HEK293 (cell line): ENCODE data around the gene TNIK.

ENCODE experiments used
- ATF2 ChIP-seq: fragments of 450-650 bp; formaldehyde crosslinking; IDR thresholded peaks from 2 replicates; pipeline ENCODE4 v1.5.1; 2016; ENCODE audit warnings: missing biosample characterization, missing genetic modification characterization, low read depth
- CTCF ChIP-seq: fragments of 450-650 bp; formaldehyde crosslinking; IDR thresholded peaks from 2 replicates; pipeline ENCODE4 v1.5.1; 2016; ENCODE audit warnings: missing biosample characterization, missing genetic modification characterization
- FEZF1 ChIP-seq: fragments of 450-650 bp; formaldehyde crosslinking; IDR thresholded peaks from 2 replicates; pipeline ENCODE4 v1.5.1; 2016; ENCODE audit warnings: missing biosample characterization, missing genetic modification characterization
- HIC1 ChIP-seq: fragments of 450-650 bp; formaldehyde crosslinking; IDR thresholded peaks from 2 replicates; pipeline ENCODE4 v1.5.1; 2016; ENCODE audit warnings: missing biosample characterization, missing genetic modification characterization
- IKZF3 ChIP-seq: fragments of 450-650 bp; IDR thresholded peaks from 2 replicates; pipeline ENCODE4 v1.5.0; 2018; ENCODE audit warnings: missing biosample characterization, mild to moderate bottlenecking, missing genetic modification characterization, moderate library complexity
- MEIS1 ChIP-seq: sonication (generic); formaldehyde crosslinking; IDR thresholded peaks from 2 replicates; pipeline ENCODE4 v1.8.1; 2022; ENCODE audit warnings: missing genetic modification reagents, mild to moderate bottlenecking, borderline replicate concordance
- OSR2 ChIP-seq: fragments of 450-650 bp; formaldehyde crosslinking; IDR thresholded peaks from 2 replicates; pipeline ENCODE4 v1.5.1; 2016; ENCODE audit warnings: missing biosample characterization, missing genetic modification characterization
- PBX3 ChIP-seq: sonication (generic); formaldehyde crosslinking; IDR thresholded peaks from 2 replicates; pipeline ENCODE4 v1.8.1; 2022; ENCODE audit warnings: mild to moderate bottlenecking, moderate library complexity, missing genetic modification reagents
- PRDM6 ChIP-seq: fragments of 450-650 bp; formaldehyde crosslinking; IDR thresholded peaks from 2 replicates; pipeline ENCODE4 v1.5.1; 2017; ENCODE audit warnings: missing biosample characterization, missing genetic modification characterization
- SETDB1 ChIP-seq: IDR thresholded peaks from one replicate; pipeline ENCODE4 v1.6.1; 2017; ENCODE audit warnings: mild to moderate bottlenecking, low read length, moderate library complexity, mixed read lengths; ENCODE audit not compliant: insufficient read length
- SP2 ChIP-seq: fragments of 450-650 bp; formaldehyde crosslinking; IDR thresholded peaks from 2 replicates; pipeline ENCODE4 v1.5.1; 2016; ENCODE audit warnings: missing biosample characterization, missing genetic modification characterization
- ZBTB17 ChIP-seq: fragments of 450-650 bp; formaldehyde crosslinking; IDR thresholded peaks from 2 replicates; pipeline ENCODE4 v1.5.1; 2016; ENCODE audit warnings: missing biosample characterization, missing genetic modification characterization
- ZFP3 ChIP-seq: fragments of 450-650 bp; formaldehyde crosslinking; IDR thresholded peaks from 2 replicates; pipeline ENCODE4 v1.5.1; 2016; ENCODE audit warnings: low read depth, missing biosample characterization, missing genetic modification characterization
- ZFP69B ChIP-seq: fragments of 450-650 bp; formaldehyde crosslinking; IDR thresholded peaks from 2 replicates; pipeline ENCODE4 v1.5.1; 2016; ENCODE audit warnings: missing biosample characterization, missing genetic modification characterization
- ZIC2 ChIP-seq: fragments of 450-650 bp; formaldehyde crosslinking; IDR thresholded peaks from 2 replicates; pipeline ENCODE4 v1.5.1; 2016; ENCODE audit warnings: missing biosample characterization, missing genetic modification characterization
- ZNF114 ChIP-seq: fragments of 450-650 bp; formaldehyde crosslinking; IDR thresholded peaks from 2 replicates; pipeline ENCODE4 v1.5.0; 2017; ENCODE audit warnings: missing biosample characterization, missing genetic modification characterization
- ZNF146 ChIP-seq: fragments of 450-650 bp; formaldehyde crosslinking; IDR thresholded peaks from 2 replicates; pipeline ENCODE4 v1.5.1; 2016; ENCODE audit warnings: missing biosample characterization, missing genetic modification characterization
- ZNF16 ChIP-seq: fragments of 450-650 bp; formaldehyde crosslinking; IDR thresholded peaks from 2 replicates; pipeline ENCODE4 v1.5.1; 2016; ENCODE audit warnings: low read depth, missing biosample characterization, missing genetic modification characterization
- ZNF175 ChIP-seq: fragments of 450-650 bp; formaldehyde crosslinking; IDR thresholded peaks from 2 replicates; pipeline ENCODE4 v1.5.1; 2016; ENCODE audit warnings: missing biosample characterization, missing genetic modification characterization
- ZNF202 ChIP-seq: fragments of 450-650 bp; formaldehyde crosslinking; IDR thresholded peaks from 2 replicates; pipeline ENCODE4 v1.5.1; 2016; ENCODE audit warnings: missing biosample characterization, missing genetic modification characterization, borderline replicate concordance
- ZNF221 ChIP-seq: fragments of 450-650 bp; formaldehyde crosslinking; IDR thresholded peaks from 2 replicates; pipeline ENCODE4 v1.5.1; 2017; ENCODE audit warnings: missing biosample characterization, missing genetic modification characterization, borderline replicate concordance
- ZNF311 ChIP-seq: fragments of 450-650 bp; formaldehyde crosslinking; IDR thresholded peaks from 2 replicates; pipeline ENCODE4 v1.5.1; 2017; ENCODE audit warnings: missing biosample characterization, missing genetic modification characterization, borderline replicate concordance
- ZNF335 ChIP-seq: fragments of 450-650 bp; formaldehyde crosslinking; conservative IDR thresholded peaks from 2 replicates; pipeline ENCODE4 v1.5.1; 2016; ENCODE audit warnings: missing biosample characterization, missing genetic modification characterization
- ZNF398 ChIP-seq: fragments of 450-650 bp; formaldehyde crosslinking; IDR thresholded peaks from 2 replicates; pipeline ENCODE4 v1.5.1; 2017; ENCODE audit warnings: missing biosample characterization, missing genetic modification characterization
- ZNF449 ChIP-seq: fragments of 450-650 bp; formaldehyde crosslinking; IDR thresholded peaks from 2 replicates; pipeline ENCODE4 v1.5.1; 2017; ENCODE audit warnings: missing biosample characterization, mild to moderate bottlenecking, missing genetic modification characterization, moderate library complexity
- ZNF76 ChIP-seq: fragments of 450-650 bp; formaldehyde crosslinking; IDR thresholded peaks from 2 replicates; pipeline ENCODE4; 2016; ENCODE audit warnings: low read depth, missing biosample characterization, missing genetic modification characterization, borderline replicate concordance
- ZXDB ChIP-seq: fragments of 450-650 bp; formaldehyde crosslinking; IDR thresholded peaks from 2 replicates; pipeline ENCODE4 v1.5.1; 2016; ENCODE audit warnings: missing biosample characterization, missing genetic modification characterization

The TNIK gene

GRCh38 chr3:171446801-171447578, 13.2 kb downstream of the TNIK start (continued):
- TF ChIP-seq ZNF221 (tag by site-specific recombination) = no peak
- TF ChIP-seq ZNF449 = peak; percentile 78
- TF ChIP-seq OSR2 = peak; percentile 30; the same call in 1 of the 2 replicates
- TF ChIP-seq ZIC2 = no peak
- no peak for TF ChIP-seq ZNF311
- no peak for TF ChIP-seq CTCF (tag by site-specific recombination)
- no peak for TF ChIP-seq ZFP69B
- TF ChIP-seq FEZF1 (tag by site-specific recombination) = peak; percentile 67
- TF ChIP-seq ZNF114 = no peak
- 0 out of 2 replicates have a peak, but pooled peaks have one; percentile 66 for TF ChIP-seq MEIS1
- peak; percentile 32; the same call in 1 of the 2 replicates for TF ChIP-seq ZBTB17 (tag by site-specific recombination)
- TF ChIP-seq ZNF146 = no peak
- TF ChIP-seq SP2 (tag by site-specific recombination) = 0 out of 2 replicates have a peak, but pooled peaks have one; percentile 9
- TF ChIP-seq ATF2 (tag by site-specific recombination) = peak; percentile 57; the same call in 1 of the 2 replicates
- TF ChIP-seq PRDM6 (tag by site-specific recombination) = peak; percentile 35; the same call in 1 of the 2 replicates
- TF ChIP-seq ZNF398 (tag by site-specific recombination) = no peak
- peak; percentile 21; the same call in 1 of the 2 replicates for TF ChIP-seq ZXDB (tag by site-specific recombination)
- TF ChIP-seq ZNF202 (tag by site-specific recombination) = no peak
- no peak for TF ChIP-seq ZFP3 (tag by site-specific recombination)
- TF ChIP-seq ZNF175 (tag by site-specific recombination) = no peak
- TF ChIP-seq ZNF16 (tag by site-specific recombination) = no peak
- TF ChIP-seq IKZF3 (tag by site-specific recombination) = peak; percentile 38; the same call in 1 of the 2 replicates
- TF ChIP-seq ZNF335 = 0 out of 2 replicates have a peak, but pooled peaks have one; percentile 28
- 0 out of 2 replicates have a peak, but pooled peaks have one; percentile 41 for TF ChIP-seq ZNF76 (tag by site-specific recombination)
- TF ChIP-seq HIC1 (tag by site-specific recombination) = no peak
- TF ChIP-seq SETDB1 = peak; percentile 13
- no peak for TF ChIP-seq PBX3
